DMS153 (cell line): ENCODE data around the gene RBM19.
"Not testable (repeated sequence)": the region's sequence is repeated elsewhere in the genome, so short reads cannot be mapped to it uniquely, and the experiment has no call there.

Source experiments
- DNase-seq: peaks from one replicate; lab custom pipeline; 2025; lab: John Stamatoyannopoulos, UW

Gene RBM19

DNA sequence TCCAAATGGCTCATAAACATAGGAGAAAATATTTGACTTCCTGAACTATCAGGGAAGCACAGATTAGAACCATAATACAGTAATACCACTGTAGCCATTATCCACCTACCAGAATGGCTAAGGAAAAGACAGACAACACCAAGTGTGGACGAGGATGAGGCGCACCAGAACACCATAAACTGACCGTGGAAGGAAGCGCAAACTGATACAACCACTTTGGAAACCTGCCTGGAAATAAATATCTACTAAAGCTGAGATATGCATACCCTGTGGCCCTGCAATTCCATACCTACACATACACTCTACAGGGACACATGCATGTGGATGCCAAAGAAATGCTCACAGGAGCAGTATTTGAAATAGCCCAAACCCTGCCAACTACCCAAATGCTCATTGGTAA is 60.3 kb downstream of the RBM19 start:
- no peak for DNase-seq

DNA sequence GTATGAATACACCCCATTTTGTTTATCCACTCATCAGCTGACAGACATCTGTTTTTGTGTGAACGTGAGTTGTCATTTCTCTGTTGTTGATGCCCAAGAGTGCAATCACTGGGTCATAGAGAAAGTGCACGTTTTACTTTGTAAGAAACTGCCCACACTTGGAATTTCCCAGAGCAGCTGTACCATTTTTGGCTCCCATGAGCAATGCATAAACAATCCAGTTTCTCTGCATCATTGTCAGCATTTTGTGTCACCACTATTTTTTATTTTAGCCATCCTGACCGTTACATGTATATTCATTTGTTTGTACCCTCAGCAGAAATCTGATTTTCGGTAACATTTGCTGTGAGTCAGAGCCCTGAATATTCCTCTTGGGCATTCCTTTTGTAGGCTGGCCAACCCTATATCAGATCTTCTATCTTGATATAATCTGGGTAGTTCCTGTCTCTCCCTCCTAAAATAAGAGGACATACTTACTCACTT is 62.7 kb downstream of the RBM19 start:
- no peak for DNase-seq

DNA sequence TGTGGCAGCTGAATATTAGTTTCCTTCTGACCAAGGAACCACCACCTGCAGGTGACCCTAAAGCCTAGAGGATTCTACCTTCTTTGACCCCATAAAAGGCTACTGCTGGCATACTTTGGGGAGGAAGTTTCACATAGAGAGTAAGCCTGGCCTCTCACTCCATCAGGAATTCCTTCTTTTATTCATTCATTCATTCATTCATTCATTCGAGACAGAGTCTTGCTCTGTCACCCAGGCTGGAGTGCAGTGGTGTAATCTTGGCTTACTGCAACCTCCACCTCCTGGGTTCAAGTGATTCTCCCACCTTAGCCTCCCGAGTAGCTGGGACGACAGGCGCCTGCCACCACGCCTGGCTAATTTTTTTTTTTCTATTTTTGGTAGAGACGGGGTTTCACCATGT is 64.8 kb downstream of the RBM19 start:
- DNase-seq: not testable (repeated sequence)

DNA sequence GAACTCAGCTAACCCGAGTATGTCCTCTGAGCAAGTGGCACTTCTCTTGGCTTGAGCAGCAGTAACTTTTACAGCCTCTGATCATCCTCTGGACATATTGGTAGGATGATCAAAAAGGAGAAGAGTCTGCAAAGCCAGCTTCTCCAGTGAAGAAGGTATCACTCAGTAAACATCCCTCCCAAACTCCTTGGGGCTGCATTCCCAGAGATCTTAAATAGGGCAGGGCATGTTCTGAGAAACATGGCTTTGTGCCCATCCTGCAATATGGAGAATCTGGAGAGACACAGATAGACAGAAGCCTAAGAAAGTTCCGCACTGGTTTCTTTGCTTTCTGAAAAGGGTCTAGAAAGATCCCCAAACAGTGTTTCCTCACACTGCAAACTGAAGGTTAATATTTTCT is 65.4 kb downstream of the RBM19 start:
- no peak for DNase-seq

DNA sequence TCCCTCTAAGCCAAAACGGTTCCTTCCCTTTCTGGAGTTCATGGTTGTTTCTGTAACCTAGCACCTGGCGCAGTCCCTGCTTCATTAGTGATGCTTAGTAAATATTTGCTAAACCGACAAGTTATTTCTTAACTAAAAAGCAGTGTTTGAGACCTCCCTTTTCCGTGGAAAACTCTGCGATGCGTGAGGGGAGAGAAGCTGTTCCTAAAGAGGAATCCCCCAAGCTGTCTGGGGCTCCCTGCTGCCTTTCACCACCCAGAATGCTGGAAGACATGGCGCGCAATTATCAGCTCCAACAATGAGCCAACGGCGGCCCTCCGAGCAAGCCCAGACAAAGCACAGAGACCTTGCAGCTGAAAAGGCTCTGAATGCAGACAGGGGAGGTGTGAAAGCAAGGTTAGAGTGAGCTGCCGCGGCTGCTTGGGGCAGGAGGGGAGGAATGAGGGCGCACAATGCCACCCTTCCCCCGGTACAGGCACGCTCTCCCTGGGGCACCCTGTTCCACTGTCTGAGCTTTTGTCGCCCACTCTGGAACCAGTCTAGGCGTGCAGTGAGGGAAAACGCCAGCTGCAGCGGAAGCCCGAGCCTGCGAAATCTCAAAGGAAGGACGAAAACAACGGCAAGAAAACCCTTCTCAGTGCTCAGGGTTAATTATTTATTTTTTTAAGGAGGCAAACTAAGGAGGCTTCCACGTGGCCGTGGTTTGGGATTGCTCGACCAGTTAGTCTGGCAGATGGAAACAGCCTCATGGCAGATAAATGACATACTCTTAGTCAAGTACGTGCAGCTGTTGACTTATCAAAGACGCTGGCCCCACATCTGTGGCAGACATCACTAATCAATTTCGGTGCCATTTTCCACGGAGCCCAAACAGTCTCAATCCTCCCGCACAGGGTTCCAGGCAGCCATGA is 66.3 kb downstream of the RBM19 start:
- DNase-seq: peak; percentile 64

DNA sequence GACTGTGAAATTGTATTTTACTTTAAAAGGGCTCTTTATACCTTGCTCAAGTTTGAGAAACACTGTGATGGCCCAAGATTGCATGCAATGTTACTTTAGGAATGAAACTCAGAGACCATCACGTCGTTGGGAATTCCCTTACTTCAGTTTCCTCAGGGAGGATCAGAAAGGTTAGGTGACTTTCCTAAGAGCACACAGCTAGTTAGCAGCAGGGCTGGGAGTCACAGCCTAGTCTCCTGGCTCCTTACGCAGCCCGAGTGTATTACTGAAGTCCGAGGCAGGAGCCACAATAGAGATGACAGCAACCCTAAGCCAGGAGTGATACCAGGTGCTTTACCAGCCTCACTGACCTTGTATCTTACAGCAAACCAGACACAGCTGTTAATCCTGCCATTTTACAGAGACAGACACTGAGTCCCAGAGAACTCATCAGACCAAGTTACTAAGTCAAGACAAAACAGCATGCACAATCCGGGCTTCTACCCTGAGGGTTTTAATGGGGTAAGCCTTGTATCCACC is 67.0 kb downstream of the RBM19 start:
- no peak for DNase-seq

DNA sequence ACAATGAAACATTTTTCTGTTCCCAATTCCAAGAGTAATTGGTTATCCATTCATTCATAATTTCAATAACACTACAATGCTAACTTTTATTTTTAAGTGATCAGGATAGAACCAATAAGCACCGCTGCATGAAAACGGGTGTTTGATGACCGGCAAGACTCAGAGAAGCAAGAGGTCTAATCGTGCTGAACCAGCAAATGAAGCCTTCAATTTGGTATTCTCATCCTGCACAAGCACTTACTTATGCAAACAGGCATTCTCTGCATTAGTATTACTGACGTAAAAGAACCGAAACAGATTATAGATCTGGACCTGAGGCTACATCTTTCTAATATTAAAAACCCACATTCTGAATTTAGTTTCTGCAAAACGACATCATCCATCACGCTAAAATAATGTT is 67.7 kb downstream of the RBM19 start:
- DNase-seq: no peak

DNA sequence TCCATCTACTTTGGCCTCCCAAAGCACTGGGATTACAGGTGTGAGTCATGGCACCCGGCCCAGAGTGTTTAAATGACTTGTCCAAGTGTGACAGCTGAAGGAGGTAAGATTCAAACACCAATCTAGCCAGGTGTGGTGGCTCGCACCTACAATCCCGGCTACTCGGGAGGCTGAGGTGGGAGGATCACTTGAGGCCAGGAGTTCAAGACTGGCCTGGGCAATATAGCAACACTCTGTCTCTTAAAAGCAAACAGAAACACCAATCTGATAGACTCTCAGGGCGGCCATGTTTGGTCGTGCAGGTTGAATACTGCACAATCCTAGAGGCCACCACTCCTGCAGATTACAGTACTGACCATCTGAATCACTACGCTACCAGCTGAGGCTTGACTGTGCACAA is 68.7 kb downstream of the RBM19 start:
- no peak for DNase-seq

DNA sequence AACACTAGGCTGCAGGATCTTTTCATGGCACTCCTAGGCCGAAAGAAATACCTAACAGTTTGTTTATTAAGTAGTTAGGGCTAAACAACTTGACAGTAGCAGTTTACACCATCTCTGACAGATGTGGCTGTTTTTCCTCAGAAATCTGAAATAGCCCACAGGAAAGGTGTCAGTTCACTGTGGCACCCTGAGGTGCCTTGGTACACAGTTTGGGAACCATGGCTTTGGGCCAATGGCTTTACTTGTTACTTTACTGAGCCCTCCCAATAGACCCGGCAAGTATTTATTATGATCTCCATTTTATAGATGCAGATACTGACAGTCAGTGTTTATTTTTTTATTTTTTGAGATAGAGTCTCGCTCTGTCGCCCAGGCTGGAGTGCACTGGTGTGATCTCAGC is 69.3 kb downstream of the RBM19 start:
- no peak for DNase-seq

DNA sequence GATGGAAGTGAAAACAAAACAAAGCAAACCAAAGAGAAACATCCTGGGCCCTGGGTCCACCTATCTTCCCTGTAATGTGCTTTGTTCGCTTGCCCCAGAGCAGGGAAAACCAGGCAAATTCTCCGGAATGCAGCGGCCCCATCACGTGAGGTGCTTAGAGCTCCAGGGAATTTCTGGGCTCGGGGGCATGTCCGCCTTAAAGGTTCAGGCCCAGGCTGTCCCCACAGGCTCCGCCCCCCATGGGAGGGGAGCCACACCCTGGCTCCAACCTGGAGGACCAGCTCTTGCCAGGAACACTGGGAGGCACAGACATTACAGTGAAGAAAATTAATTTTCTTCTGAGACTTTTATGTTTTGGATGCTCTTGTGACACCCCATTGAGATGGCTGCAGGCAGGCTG is 69.9 kb downstream of the RBM19 start:
- DNase-seq: no peak

DNA sequence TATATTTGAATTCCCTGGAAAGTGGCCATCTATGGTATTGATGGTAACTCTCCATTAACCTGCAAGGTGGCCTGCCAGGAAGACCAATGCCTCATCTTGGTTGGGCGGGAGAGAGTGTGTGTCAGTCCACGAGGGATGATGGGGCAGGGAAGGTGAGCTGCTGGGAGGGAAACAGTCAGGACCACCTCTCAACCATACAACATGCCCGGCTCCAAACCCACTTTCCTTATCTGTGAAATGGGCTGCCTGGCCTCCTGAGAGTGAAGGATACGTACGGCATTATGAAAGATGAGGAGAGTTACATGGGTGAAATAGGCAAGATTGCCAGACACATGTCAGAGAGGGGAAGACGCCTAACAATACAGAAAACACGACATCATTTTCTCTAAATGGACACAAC is 70.9 kb downstream of the RBM19 start:
- DNase-seq: no peak

DNA sequence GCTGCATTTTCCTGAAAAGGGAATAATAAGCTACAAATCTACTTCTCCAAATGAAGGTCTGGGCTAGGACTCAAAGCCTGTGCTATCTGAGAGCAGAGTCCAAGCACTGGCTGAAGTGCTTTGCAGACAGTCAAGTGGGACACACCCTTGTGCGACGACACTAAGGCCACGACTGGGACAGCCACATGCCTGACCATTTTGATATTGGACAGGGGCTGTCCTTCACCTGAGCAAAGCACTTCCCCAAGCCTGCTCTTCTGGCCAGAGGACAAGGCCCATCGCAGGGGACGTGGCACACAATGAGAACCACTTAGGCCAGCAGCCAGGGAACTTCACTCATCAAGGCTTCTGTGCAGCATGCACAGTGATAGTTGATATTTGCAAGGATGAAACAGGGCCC is 71.4 kb downstream of the RBM19 start:
- DNase-seq: no peak

DNA sequence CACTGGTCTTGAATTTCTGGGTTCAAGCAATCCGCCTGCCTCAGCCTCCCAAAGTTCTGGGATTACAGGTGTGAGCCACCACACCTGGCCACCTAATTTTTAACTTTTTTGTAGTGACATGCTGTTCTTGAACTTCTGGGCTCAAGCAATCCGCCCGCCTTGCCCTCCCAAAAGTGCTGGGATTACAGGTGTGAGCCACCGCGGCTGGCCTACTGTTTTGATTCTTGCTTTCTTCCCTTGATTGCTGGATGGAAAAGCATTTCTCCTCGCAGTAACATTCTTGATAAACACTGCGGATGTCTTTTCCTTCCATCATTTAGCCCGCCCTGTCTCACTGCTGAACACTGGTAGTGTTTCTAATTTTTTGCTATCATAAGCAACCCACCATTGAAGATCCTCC is 72.9 kb downstream of the RBM19 start:
- DNase-seq: no peak

DNA sequence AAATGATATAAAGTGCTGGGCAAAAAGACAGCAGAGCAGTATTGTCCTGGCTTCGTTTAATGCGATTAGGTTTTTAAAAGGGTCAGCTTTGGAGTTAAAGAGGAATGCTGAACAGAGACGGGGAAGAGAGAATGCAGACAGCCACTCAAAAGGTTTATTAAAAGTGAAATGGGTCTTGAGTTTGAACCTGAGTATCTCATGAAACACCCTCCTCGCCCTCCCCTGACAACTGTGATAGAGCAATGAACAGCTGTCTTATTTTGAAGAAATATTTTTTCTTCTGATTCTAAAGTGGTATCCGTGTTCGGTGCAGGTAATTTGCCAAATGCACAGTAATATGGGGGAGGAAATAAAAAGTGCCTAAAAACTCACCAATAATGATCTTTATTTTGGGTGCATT is 73.6 kb downstream of the RBM19 start:
- DNase-seq: no peak

DNA sequence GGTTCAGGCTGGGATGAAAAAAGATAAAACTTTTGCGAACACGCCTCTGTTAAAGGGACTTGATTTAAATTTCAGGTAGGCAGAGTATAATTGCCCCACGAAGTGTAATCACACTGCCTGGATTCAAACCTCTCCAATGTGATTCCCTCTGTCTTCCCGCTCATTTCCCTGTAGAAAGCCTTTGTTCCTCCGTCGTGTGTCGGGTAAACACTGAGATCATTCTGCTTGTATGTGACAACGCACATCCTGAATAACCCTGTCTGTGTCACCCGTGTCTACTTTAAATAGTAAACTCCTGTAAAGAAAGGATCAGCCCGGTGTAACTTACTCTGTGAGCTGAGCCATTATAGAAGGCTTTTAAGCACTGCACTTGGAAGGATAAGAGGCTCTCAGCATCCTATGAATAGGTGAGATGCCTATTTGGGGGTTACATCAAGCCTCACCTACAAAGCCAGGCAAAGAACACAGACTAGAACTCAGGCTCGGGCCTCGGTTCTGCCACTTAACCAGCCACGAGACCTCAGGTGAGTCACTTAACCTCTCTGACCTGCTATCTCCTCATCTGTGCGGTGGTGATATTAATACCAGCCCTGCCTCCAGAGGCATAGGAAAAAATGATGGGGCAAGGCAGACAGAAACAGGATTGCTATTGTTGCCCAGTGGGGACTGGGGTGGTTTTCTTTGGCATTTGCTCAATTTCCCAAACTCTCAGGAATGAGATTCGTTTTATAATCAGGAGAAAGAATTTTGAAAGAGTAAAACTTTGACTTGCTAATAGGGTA is 74.2 kb downstream of the RBM19 start:
- DNase-seq: peak; percentile 91

DNA sequence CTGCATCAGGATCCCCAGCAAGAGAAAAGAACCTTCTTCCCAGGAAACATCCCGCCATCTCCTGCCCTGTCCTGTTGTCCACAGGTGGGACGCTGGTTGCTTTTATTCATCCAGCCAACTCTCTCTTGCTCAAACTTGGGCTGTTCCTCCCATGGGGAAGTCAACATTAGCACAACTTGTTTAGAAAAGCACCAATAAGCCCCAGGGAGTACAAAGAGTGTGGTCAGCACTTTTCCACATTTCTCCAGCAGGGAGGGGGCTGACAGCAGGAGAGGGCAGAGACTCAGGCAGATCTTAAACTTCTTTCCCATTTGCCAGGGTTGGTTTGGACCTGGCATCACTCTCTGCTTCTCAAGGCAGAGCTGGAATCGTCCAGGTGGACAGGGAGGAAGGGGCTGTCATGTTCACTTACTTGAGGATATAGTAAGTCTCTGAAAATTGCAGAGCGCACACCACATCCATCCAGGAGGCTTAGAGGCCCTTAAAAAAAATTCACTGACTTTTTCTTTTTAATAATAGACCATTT is 74.9 kb downstream of the RBM19 start:
- DNase-seq: no peak

DNA sequence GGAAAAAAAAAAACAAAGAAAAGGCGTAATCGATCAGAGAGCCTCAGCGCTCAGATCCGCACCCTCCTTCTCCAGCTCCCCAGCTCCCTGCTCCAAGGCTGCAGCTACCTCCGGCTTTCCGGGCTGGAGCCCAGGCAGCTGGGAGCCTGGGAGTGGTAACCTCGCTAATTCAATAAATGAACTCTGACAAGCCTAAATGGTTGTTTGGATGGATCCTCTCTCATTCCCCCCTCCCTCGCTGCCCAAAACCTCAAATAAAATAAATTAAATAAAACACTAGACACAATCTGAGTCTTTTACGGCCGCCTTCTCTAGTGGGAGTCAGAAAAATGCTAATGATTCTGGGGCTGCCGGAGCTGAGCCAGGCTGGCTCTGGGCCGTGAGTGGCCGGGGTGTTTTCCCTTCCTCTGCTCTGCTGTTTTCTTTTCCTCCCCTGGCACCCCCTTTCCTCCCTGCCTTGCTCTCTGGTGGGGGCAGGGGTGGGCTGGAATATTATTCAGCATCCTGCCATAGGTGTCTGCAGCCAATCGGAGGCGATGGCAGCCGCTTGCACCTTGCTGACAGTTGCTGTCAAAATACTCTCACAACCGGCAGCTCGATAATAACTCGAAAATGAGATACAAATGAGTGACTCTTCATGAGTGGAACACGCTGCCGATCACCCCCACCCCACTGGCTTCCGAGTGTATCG is 76.1 kb downstream of the RBM19 start:
- DNase-seq: no peak

DNA sequence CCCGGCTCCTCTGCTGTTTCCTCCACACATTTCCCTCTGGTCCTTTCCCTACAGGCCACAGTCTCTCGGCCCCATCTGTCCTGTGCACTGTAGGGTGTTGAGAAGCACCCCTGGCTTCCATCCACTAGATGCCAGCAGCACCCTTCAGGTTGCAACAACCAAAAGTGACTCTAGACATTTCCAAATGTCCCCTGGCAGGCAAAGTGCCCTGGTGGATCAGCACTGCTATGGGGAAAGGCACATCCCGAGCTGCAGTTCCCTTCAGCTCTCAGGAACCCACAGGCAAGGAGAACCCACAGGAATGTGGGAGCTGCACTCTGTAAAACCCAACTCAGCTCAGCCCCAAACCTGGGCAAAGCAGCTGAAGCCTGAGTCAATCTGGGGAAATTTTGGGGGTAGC is 77.0 kb downstream of the RBM19 start:
- peak; percentile 64 for DNase-seq

DNA sequence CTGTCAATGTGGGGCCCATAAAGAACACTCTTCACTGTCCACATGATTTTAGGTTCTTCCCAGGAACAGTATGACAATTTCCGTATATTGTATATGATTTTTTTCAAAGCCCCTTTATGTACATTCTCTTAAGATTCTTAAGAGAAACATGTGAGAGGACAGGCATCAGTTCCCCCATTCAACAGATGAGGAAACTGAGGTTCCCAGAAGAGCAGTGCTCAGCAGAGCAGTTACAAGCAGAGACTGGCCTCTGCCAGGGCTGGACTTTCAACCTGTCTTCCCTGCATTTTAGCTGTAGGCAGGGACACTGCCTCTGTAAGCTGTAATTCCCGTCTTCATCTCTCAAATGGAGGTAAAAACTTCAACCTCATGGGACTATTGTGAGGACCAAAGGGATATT is 77.7 kb downstream of the RBM19 start:
- no peak for DNase-seq

DNA sequence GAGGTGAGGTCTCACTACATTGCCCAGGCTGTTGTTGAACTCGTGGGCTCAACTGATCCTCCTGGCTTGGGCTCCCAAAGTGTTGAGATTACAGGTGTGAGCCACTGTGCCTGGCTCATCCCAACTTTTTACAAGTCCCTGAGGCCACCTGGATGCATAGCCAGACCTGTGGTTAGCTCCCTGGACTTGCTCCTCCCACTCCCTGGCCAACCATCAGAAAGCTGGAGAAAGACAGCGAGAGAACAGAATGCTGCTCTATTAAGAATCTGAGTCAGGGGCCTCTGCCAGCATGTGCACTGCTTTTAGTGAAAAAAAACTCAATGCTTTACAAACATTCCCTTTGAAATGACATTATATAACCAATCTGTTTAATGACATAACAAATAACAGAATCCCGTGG is 78.2 kb downstream of the RBM19 start:
- DNase-seq: no peak

DNA sequence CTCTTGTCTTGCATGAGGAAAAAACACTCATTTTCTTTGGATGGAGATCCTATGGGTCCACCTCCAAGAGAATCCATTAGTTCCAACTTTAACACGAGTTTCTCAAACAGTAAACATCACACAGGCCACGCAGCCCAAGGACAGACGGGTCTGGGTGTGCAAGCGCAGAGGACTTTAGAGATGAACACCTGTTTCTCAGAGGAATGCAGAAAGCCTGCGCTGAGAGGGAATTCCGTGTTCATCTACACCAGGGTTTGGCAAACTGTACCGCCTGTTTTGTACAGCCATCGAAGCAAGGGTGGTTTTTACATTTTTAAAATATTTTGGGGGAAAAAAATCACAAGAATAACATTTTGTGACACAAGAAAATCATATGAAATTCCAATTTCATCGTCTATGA is 79.4 kb downstream of the RBM19 start:
- no peak for DNase-seq

DNA sequence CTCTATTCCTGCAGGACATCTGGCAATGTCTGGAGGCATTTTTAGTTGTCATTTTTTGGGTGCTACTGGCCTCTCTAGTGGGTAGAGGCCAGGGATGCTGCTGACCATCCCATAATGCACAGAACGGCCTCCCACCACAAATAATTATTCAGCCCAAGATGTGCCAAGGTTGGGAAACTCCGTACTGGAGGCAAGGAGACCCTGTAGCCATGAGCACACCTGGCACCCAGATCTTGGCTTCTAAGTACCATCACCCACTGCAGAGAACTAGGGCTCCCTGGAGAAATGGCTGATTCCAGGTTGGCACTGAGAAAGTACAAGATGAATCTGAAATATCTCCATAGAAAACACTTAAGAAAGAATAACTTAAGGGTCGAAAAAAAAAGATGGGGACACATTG is 81.7 kb downstream of the RBM19 start:
- no peak for DNase-seq
